Measurements from ENCODE around the gene DAD1.
"Not testable (repeated sequence)": the region's sequence is repeated elsewhere in the genome, so short reads cannot be mapped to it uniquely, and the experiment has no call there.

DAD1 gene

DNA sequence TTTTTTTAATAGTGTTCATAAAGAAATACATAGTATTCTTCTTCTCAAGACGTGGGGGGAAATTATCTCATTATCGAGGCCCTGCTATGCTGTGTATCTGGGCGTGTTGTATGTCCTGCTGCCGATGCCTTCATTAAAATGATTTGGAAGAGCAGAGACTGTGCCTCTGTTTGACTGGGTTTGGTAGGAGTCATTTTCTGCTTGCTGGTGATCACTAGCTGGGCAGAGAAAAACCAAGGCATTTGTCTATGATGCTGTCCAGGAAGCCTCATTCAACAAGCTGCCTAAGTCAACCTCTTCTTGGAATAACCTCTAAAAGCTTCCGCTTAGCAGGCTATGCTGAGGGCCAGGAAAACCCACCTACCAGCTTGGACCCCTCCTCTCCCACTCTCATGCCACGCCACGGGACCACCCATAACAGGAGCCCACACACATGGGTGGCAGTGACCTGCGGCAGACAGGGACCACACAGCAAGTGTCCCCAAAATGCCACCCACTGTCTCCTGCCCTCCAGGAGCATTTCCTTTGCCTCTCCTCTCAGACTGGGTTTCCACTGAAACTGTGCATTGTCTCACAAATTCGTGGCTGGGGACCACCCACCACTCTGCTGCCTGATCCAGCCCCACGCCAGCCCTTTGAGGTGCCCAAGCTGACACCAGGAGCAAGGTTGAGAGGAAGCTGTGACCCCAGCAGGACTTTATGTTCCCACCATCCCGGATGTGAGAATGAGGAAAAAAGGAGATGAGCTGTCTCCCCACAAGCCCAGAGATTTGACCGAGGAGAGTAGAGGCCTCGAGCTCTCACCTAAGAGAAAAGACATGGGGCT, 36.8 kb downstream of the DAD1 start:
- no peak for DNase-seq (ENCODE audit: low spot score)

DNA sequence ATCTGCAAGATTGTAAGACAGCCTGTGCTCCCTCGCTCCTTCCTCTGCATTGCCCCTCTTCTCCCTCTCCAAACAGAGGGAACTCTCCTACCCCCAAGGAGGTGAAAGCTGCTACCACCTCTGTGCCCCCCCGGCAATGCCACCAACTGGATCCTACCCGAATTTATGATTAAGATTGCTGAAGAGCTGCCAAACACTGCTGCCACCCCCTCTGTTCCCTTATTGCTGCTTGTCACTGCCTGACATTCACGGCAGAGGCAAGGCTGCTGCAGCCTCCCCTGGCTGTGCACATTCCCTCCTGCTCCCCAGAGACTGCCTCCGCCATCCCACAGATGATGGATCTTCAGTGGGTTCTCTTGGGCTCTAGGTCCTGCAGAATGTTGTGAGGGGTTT, 37.4 kb downstream of the DAD1 start:
- DNase-seq (ENCODE audit: low spot score), result no peak

DNA sequence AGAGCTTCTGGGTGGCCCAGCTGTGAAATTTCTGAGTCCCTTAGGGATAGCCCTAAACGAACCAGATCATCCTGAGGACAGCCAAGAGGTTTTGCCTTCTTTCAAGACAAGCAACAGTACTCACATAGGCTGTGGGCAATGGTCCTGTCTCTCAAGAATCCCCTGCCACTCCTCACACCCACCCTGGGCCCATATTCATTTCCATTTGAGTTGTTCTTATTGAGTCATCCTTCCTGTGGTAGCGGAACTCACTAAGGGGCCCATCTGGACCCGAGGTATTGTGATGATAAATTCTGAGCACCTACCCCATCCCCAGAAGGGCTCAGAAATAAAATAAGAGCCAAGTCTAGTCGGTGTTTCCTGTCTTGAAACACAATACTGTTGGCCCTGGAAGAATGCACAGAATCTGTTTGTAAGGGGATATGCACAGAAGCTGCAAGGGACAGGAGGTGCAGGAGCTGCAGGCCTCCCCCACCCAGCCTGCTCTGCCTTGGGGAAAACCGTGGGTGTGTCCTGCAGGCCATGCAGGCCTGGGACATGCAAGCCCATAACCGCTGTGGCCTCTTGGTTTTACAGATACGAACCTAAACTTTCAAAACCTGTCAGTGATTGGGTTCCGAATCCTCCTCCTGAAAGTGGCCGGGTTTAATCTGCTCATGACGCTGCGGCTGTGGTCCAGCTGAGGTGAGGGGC, 38.9 kb downstream of the DAD1 start:
- no peak for DNase-seq (ENCODE audit: low spot score)

DNA sequence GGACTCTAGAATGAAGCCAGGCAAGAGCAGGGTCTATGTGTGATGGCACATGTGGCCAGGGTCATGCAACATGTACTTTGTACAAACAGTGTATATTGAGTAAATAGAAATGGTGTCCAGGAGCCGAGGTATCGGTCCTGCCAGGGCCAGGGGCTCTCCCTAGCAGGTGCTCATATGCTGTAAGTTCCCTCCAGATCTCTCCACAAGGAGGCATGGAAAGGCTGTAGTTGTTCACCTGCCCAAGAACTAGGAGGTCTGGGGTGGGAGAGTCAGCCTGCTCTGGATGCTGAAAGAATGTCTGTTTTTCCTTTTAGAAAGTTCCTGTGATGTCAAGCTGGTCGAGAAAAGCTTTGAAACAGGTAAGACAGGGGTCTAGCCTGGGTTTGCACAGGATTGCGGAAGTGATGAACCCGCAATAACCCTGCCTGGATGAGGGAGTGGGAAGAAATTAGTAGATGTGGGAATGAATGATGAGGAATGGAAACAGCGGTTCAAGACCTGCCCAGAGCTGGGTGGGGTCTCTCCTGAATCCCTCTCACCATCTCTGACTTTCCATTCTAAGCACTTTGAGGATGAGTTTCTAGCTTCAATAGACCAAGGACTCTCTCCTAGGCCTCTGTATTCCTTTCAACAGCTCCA, 39.6 kb downstream of the DAD1 start:
- DNase-seq (ENCODE audit: low spot score), result no peak

DNA sequence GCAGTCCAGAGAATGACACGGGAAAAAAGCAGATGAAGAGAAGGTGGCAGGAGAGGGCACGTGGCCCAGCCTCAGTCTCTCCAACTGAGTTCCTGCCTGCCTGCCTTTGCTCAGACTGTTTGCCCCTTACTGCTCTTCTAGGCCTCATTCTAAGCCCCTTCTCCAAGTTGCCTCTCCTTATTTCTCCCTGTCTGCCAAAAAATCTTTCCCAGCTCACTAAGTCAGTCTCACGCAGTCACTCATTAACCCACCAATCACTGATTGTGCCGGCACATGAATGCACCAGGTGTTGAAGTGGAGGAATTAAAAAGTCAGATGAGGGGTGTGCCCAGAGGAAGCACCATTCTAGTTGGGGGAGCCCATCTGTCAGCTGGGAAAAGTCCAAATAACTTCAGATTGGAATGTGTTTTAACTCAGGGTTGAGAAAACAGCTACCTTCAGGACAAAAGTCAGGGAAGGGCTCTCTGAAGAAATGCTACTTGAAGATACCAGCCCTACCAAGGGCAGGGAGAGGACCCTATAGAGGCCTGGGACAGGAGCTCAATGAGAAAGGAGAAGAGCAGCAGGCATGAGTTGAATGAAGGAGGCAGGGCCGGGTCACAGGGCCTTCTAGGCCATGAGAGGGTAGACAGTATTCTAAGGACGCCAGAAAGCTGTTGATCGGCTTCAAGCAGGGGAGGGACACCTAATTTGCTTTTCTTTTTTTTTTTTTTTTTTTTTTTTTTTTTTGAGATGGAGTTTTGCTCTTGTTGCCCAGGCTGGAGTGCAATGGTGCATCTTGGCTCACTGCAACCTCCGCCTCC, 40.9 kb downstream of the DAD1 start:
- DNase-seq (ENCODE audit: low spot score), result no peak

DNA sequence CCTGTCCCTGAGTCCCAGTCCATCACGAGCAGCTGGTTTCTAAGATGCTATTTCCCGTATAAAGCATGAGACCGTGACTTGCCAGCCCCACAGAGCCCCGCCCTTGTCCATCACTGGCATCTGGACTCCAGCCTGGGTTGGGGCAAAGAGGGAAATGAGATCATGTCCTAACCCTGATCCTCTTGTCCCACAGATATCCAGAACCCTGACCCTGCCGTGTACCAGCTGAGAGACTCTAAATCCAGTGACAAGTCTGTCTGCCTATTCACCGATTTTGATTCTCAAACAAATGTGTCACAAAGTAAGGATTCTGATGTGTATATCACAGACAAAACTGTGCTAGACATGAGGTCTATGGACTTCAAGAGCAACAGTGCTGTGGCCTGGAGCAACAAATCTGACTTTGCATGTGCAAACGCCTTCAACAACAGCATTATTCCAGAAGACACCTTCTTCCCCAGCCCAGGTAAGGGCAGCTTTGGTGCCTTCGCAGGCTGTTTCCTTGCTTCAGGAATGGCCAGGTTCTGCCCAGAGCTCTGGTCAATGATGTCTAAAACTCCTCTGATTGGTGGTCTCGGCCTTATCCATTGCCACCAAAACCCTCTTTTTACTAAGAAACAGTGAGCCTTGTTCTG, 41.6 kb downstream of the DAD1 start:
- no peak for DNase-seq (ENCODE audit: low spot score)

DNA sequence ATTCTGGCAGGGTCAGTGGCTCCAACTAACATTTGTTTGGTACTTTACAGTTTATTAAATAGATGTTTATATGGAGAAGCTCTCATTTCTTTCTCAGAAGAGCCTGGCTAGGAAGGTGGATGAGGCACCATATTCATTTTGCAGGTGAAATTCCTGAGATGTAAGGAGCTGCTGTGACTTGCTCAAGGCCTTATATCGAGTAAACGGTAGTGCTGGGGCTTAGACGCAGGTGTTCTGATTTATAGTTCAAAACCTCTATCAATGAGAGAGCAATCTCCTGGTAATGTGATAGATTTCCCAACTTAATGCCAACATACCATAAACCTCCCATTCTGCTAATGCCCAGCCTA, 42.3 kb downstream of the DAD1 start:
- DNase-seq (ENCODE audit: low spot score), result no peak

DNA sequence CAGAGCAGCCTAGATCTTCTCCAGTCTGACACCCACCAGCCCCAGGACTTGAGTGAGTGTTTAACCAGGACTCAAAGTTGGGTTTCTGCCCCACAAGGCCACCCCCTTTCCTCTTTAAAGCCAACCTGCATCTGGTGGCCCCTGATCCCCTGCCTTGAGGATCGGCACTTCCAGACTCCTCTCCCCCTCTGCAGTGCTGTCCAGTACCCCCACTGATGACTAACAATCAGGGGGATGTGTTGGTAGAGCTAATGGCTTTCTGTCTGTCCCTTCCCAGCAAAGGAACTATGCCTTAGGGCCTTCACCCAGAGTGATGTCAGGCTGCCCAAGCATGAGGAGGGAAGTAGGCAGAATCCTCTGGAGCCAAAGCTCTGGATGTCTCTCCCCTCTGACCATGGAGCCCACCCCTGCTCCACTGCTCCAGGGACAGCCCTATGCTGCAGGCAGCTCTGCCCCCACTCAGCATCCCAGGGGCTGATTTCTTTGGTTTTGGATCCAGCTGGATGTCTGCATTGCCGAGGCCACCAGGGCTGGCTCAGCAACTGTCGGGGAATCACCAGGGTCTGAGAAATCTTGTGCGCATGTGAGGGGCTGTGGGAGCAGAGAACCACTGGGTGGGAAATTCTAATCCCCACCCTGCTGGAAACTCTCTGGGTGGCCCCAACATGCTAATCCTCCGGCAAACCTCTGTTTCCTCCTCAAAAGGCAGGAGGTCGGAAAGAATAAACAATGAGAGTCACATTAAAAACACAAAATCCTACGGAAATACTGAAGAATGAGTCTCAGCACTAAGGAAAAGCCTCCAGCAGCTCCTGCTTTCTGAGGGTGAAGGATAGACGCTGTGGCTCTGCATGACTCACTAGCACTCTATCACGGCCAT, 42.9 kb downstream of the DAD1 start:
- DNase-seq (ENCODE audit: low spot score), result peak; percentile 73

DNA sequence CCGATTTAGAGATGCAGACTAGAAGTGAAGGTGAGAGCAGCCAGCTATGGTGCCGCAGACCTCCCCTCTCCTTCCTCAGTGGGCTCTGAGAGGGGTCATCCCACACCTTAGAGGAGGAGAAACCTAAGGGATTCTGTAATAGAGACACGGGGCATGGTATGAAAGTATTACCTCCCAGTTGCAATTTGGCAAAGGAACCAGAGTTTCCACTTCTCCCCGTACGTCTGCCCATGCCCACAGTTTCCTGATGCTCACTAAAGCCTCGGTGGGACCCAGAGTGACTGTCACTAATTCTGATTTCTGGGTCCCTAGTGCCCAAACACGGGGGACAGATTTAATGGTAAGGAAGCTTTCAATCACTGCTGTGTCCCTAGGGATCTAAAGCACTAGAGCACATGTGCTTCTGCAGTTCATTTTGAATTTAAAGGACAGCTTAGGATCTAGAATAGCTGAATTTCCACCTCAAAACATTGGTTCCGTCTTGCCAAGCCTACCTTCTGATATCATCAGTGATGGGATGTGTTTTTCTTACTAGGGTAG, 44.1 kb downstream of the DAD1 start:
- DNase-seq (ENCODE audit: low spot score), result no peak

DNA sequence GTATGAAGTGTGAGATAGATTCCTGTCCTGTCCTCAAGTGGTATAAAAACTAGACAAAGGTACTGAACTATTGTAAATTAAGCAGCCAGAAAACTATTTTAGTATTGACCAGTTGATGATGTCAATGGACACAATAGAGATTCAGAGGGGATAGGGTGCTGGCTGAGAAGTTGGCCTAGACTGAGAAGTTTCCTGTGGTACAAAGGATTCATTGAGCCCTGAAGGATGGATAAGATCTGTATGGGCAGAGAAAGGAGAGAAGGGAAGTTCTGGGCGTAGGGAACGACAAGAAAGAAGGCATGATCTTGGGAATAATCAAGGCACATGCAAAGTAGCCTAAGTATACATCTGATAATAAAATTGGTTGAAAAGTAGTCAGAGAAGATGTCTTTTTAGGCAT, 44.6 kb downstream of the DAD1 start:
- no peak for DNase-seq (ENCODE audit: low spot score)

DNA sequence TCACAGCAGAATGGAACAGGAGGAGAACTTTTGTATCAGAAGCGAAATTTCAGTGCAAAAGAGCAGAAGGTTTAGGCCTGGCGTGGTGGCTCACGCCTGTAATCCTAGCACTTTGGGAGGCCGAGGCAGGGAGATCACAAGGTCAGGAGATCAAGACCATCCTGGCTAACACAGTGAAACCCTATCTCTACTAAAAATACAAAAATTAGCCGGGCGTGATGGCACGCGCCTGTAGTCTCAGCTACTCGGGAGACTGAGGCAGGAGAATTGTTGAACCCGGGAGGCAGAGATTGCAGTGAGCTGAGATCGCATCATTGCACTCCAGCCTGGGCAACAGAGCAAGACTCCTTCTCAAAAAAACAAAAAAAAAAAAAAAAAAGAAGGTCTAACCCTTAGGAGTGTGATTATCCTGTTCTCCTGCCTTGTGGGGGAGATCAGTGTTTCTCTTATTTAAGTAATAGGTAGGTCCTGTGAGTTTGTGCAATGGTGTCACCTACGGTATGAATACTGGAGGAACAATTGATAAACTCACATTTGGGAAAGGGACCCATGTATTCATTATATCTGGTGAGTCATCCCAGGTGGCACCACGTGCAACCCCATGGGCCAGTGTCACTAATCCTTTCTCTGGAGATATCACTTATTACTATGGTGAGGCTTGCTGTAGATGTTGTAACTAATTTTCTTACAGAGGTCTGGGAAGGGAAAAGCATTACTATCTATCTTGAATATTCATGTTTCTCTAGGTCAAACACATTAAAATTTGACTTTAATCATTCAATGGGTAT, 45.3 kb downstream of the DAD1 start:
- DNase-seq (ENCODE audit: low spot score), result not testable (repeated sequence)

DNA sequence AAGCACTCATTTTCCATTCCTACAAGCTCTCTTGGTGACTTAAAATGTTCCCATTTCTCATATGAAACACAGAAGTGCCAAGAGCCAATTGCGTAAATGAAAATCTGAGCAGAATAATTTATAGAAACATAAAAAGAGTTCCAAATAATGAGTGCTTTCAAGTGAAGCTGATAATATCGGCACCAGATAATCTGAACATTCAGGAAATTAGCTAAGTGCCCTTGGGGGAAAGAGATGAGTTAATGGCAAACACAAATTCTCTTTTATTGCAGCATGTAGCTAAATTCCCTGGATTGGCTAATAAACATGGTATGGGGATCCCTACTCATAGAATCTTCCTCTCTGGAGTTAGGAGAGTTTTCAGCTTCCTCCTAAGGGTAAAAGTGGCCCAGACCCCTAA, 46.7 kb downstream of the DAD1 start:
- no peak for DNase-seq (ENCODE audit: low spot score)

DNA sequence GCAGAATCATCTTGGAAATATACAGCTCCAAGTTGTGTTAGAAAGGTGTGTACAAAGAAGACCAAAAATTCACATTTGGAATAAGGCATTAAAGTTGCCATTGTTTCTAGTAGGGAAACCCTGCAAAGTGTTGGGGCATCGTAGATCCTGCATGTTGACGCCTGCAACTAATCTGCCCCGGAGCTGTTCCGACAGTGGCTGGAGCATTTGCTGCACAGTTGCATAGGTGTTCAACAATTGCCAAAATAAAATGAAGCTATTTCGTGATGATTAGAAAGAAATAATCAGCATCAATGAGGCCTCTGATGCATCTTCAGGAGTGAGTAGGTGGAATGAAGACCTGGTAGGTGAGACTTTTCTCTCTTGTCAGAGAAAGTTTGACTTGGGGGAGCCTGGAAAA, 47.3 kb downstream of the DAD1 start:
- DNase-seq (ENCODE audit: low spot score), result no peak

DNA sequence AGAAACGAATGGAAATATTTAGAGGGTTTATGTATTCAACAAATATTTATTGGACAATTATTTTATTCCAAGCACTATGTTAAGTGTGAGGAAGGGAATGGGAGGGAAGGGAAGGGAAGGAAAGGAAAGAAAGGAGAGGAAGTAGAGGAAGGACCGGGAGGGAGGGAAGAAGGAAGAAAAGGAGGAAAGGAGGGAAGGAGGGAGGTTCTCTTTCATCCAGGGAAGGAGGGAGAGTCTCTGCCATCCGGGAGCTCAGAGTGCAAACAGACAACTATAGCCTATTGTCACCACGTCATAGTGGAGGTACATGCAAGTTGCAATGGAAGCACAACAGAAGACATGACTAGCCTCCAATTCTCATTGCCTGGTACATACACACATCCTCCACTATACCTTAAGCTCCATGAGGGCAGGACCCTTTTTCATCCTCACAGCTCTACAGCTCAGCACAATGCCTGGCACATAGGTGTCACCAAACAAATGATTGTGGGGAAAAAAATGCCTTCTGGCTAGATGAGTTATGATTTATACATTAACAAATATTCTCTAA, 48.1 kb downstream of the DAD1 start:
- no peak for DNase-seq (ENCODE audit: low spot score)

DNA sequence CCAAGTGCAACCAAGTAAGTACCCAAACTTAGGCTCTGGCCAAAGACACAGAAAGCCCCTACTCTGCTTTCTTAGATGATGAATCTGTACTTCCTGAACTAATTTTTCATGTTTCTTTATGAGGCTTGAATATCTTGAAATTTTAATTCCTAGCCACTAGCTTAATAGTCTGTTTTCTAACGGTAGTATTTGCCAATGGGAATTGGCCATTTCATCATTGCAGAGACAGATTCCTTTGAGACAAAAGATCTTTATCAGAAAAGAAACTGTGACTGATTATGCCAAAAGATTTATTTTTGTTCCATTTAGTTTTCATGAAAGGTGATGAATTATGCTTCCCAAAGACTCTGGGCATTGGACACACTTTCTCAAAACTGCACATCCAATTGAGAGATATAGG, 48.7 kb downstream of the DAD1 start:
- no peak for DNase-seq (ENCODE audit: low spot score)

DNA sequence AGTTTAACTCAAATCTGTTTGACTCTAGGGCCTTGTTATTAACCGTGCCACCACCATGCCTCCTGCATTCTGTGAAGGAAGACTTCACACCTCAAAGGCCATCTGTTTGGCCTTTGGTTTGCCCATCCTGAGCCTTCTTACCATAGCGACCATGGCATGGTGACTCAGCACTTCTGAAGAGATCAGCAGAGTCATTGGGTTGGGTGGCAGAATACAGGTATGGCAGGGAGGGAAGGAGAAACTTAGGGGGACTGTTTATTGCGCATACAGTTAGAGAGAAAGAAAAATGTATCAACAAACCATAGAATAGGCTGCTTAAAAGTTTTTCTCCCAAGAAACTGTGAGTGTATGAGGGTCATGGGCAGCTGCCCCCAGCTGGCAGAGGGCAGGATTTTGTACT, 49.2 kb downstream of the DAD1 start:
- no peak for DNase-seq (ENCODE audit: low spot score)

DNA sequence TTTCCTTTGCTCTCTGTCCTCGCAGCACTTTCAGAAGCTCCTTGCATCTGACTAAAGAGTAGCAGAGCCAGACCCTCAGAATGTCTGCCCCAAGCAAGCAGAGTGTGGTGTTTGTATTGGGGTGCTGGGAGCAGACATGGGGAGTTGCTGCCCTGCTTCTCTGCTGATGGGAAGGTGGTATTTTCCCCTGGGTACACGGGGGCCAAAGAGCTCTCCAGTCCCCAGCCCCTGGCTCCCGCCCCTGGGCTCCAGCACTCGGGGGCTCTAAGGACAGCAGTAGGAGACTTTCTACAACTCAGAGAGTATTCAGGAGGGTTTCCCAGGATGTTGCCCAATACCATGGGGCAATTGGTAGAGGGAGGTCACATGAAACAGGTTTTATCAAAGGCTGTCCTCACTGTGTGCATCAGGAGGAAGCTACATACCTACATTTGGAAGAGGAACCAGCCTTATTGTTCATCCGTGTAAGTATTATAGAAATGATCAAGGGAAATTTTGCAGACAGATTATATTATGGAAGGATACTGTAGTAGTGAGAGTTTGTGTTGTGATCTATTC, 50.3 kb downstream of the DAD1 start:
- DNase-seq (ENCODE audit: low spot score), result no peak

DNA sequence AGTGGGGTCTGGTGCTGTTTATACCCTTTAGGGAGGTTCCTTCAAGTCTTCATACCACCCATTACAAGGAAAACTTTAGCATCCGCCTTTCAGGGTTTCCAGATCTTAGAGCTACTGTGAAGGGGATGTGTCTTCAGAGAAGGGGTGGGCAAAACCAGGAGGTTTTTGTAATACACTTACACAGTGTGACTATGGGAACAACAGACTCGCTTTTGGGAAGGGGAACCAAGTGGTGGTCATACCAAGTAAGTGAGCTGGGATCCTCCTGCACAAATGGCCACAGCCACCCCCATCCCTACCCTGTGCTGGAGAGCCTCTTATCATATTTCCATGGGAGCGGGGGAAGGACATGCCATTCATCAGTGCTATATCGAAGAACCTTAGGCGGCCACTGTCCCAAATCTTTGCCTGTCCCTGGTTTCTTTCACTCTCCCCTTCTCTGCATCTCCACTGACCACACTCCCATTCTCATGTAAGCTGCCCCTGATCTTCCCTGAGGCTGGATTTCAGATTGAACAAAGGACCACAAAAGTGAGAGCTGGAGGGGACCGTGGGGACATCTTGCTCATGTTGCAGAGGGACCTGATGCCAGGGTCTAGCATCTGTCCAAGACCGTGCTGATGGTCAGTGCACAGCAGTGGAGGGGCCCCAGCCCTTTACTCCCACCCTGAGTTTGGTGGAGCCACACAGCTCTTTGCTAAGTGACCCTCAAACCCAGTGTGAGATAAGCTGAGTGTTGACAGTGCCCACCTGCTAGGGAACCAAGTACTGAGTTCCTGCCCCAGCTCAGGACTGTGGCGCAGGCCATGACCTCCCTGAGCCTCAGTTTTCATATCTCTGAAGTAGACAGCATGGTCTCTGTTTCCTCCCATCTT, 51.4 kb downstream of the DAD1 start:
- DNase-seq (ENCODE audit: low spot score), result no peak
